Measurements from ENCODE around the gene MACF1. TPM values are rescaled to one million over a fixed set of nuclear protein-coding genes. Genes with fewer than 3 reads are reported as not detected.
A peak's percentile ranks its signal among the peaks of the same experiment; 100 is the strongest.

The MACF1 gene
- total RNA-seq, 4 donors from 2014 or later: 421 to 942 (median 545) TPM

DNA sequence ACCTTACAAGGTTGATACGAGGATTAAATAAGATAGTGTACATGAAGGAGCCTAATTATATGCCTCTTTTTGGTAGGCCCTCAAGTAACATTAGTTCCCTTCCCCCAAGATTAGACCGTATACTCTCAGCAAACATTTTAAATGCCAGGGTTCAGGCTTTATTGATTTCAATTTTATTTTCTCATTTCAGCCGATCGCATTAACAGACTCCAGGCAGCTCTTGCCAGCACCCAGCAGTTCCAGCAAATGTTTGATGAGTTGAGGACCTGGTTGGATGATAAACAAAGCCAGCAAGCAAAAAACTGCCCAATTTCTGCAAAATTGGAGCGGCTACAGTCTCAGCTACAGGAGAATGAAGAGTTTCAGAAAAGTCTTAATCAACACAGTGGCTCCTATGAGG is 182.5 kb downstream of the MACF1 start:
- peaks cover 86% of the 10 kb centered on the region for H3K36me3 ChIP-seq

DNA sequence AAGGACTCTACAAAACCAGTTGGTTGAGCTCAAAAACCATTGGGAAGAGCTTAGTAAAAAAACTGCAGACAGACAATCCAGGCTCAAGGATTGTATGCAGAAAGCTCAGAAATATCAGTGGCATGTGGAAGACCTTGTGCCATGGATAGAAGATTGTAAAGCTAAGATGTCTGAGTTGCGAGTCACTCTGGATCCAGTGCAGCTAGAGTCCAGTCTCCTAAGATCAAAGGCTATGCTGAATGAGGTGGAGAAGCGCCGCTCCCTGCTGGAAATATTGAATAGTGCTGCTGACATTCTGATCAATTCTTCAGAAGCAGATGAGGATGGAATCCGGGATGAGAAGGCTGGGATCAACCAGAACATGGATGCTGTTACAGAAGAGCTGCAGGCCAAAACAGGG is 183.0 kb downstream of the MACF1 start:
- Histone ChIP-seq H3K36me3 (peaks cover 81% of the 10 kb centered on the region), H3K4me3 (no peak overlapping the region), H3K27me3 (no peaks in the 10 kb centered on the region), H3K27ac (no peak overlapping the region), H3K9me3 (no peaks in the 10 kb centered on the region), H3K4me1 (peaks cover 13% of the 10 kb centered on the region)
- WGBS: 76% methylated on average over 4 of the region's 4 CpGs
- TF ChIP-seq EP300 (IDR thresholded peaks at IDR 0.05) (no peak), POLR2A (IDR thresholded peaks at IDR 0.05) (no peak), CTCF (IDR thresholded peaks at IDR 0.05) (no peak), POLR2AphosphoS5 (IDR thresholded peaks at IDR 0.05) (no peak)
- no peak for DNase-seq (ENCODE audit: low spot score in 2 of 2)

More for the DNA sequence above, 182.5 kb downstream of the MACF1 start:
- TF ChIP-seq EP300 (IDR thresholded peaks at IDR 0.05) (no peak), POLR2AphosphoS5 (IDR thresholded peaks at IDR 0.05) (no peak), CTCF (IDR thresholded peaks at IDR 0.05) (no peak), POLR2A (IDR thresholded peaks at IDR 0.05) (no peak)
- Histone ChIP-seq H3K27me3 (no peaks in the 10 kb centered on the region), H3K27ac (no peak overlapping the region), H3K4me3 (no peak overlapping the region), H3K9me3 (no peaks in the 10 kb centered on the region), H3K4me1 (peaks cover 8% of the 10 kb centered on the region)
- no peak for DNase-seq (ENCODE audit: low spot score in 2 of 2)
- 90% methylated on average over 5 of the region's 5 CpGs for WGBS

- H3K27ac ChIP-seq: peak overlapping the region; percentile 63
- 42% methylated on average over 5 of the region's 5 CpGs for WGBS
- DNase-seq (ENCODE audit: low spot score in 2 of 2): no peak
- no peaks in the 10 kb centered on the region for H3K27me3 ChIP-seq
- H3K36me3 ChIP-seq: peaks cover 36% of the 10 kb centered on the region
- no peak for TF ChIP-seq POLR2A (IDR thresholded peaks at IDR 0.05)
- no peaks in the 10 kb centered on the region for H3K9me3 ChIP-seq
- no peak overlapping the region for H3K4me3 ChIP-seq
- peaks cover 43% of the 10 kb centered on the region for H3K4me1 ChIP-seq
Measured at GRCh38 chr1:39391691-39392679, 187.5 kb downstream of the MACF1 start.

DNA sequence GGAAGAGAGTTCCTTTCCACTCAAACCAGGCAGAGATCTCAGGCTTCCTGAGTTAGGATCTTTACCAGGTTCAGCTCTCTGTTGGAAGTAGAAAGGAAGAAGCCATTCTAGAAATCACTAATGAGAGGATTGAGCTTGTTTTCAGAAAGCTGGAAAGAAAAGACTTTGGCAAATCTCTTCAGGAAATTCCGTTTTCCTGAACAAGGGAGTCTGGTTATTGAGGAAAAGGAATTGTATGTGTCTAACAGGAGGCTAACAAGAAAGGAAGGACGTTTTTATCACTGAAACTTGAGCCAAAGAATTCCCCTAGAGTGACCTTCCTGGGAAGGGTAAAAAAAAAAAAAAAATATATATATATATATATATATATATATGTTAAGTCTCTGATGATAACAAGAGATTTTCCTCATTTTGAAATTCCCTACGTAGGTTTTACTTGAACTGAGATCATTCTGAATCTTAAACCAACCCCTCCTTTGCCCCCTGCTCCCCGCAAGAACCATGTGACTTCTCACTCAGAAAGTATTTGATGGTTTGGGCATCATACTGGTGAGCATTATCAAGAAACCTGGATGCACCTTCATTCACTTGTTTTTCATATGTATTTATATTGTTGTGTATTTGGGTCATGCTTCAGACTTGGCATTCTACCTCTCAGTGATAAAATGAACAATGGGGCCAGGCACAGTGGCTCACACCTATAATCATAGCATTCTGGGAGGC is 188.5 kb downstream of the MACF1 start:
- no peaks in the 10 kb centered on the region for H3K9me3 ChIP-seq
- H3K27ac ChIP-seq: peak overlapping the region; percentile 63
- DNase-seq (ENCODE audit: low spot score in 2 of 2): no peak
- H3K4me1 ChIP-seq: peaks cover 47% of the 10 kb centered on the region
- H3K27me3 ChIP-seq: no peaks in the 10 kb centered on the region
- WGBS: 57% methylated on average over 4 of the region's 4 CpGs
- no peak overlapping the region for H3K4me3 ChIP-seq
- peaks cover 25% of the 10 kb centered on the region for H3K36me3 ChIP-seq
- no peak for TF ChIP-seq EP300 (IDR thresholded peaks at IDR 0.05)
- TF ChIP-seq CTCF (IDR thresholded peaks at IDR 0.05): no peak
- TF ChIP-seq POLR2AphosphoS5 (IDR thresholded peaks at IDR 0.05): no peak
- no peak for TF ChIP-seq POLR2A (IDR thresholded peaks at IDR 0.05)

DNA sequence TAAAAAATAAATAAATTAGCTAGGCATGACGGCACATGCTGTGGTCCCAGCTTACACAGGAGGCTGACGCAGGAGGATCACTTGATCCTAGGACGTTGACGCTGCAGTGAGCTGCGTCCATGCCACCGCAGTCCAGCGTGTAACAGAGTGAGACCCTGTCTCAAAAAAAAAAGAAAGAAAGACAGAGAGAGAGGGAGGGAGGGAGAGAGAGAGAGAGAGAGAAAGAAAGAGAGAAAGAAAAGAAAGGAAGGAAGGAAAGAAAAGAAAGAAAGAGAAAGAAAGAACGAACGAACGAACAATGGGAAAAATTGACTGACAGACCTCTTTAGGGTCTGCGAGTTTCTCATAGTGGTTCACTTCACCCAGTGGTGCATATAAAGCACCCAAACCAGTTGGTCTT is 189.2 kb downstream of the MACF1 start:
- H3K4me3 ChIP-seq: no peak overlapping the region
- H3K9me3 ChIP-seq: no peaks in the 10 kb centered on the region
- peaks cover 53% of the 10 kb centered on the region for H3K4me1 ChIP-seq
- TF ChIP-seq EP300 (IDR thresholded peaks at IDR 0.05) (no peak), CTCF (IDR thresholded peaks at IDR 0.05) (no peak), POLR2AphosphoS5 (IDR thresholded peaks at IDR 0.05) (no peak), POLR2A (IDR thresholded peaks at IDR 0.05) (no peak)
- DNase-seq (ENCODE audit: low spot score in 2 of 2): no peak
- H3K27ac ChIP-seq: no peak overlapping the region
- WGBS: 92% methylated on average over 11 of the region's 11 CpGs
- peaks cover 19% of the 10 kb centered on the region for H3K36me3 ChIP-seq
- no peaks in the 10 kb centered on the region for H3K27me3 ChIP-seq
